Measurements from ENCODE around the gene LNPEP.

DNA sequence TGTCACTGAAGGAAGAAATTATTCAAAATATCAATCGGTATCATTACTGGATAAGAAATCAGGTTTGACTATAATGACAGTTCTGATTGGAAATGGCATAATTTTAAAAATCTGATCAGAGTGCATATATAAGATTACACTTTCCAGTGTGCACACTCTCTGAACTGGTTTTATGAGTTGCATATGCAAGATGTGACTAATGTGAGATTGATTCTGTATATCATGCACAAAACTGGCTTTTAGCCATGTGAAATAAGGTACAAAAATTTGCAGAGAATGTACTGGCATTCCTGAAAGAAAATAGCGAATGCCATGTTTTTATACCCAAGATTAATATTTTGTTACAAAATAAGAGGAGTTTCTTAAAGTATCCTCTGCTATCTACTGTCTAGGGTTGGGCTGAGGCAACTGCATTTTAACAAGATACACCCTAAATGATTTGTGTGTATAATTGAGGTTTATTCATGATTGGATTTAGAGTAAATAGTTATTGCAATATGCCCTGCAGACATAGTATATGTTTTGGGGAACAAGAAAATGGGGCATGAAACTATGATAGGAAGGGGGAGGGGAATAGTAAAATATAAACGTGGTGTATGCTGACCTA lies 70.7 kb downstream of the LNPEP start:
- TF ChIP-seq, protein P1, sequence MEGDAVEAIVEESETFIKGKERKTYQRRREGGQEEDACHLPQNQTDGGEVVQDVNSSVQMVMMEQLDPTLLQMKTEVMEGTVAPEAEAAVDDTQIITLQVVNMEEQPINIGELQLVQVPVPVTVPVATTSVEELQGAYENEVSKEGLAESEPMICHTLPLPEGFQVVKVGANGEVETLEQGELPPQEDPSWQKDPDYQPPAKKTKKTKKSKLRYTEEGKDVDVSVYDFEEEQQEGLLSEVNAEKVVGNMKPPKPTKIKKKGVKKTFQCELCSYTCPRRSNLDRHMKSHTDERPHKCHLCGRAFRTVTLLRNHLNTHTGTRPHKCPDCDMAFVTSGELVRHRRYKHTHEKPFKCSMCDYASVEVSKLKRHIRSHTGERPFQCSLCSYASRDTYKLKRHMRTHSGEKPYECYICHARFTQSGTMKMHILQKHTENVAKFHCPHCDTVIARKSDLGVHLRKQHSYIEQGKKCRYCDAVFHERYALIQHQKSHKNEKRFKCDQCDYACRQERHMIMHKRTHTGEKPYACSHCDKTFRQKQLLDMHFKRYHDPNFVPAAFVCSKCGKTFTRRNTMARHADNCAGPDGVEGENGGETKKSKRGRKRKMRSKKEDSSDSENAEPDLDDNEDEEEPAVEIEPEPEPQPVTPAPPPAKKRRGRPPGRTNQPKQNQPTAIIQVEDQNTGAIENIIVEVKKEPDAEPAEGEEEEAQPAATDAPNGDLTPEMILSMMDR (conservative IDR thresholded peaks at IDR 0.05; ENCODE audit: low read length), result no peak
- TF ChIP-seq EZH2phosphoT487 (IDR thresholded peaks at IDR 0.05; ENCODE audit: borderline replicate concordance, low read depth, low read length), result no peak

All from OCI-LY7 (cell line).